Neural progenitor cell (in vitro differentiated cells): ENCODE data around the gene ASF1A. TPM values are rescaled to one million over a fixed set of nuclear protein-coding genes. Genes with fewer than 3 reads are reported as not detected.

Source experiments
- DNase-seq: peaks from one replicate; pipeline ENCODE4 v3.0.0-alpha.2; 2016; ENCODE audit warnings: low spot score
- H2AFZ ChIP-seq: fragments of 200-600 bp; sonication (generic); replicated peaks from 2 replicates; pipeline ENCODE4 v1.6.1; 2016; ENCODE audit warnings: antibody characterized with exemption
- H3F3A ChIP-seq: fragments of 200-600 bp; sonication (generic); 2 replicates; pipeline ENCODE4 v1.6.1; 2016; ENCODE audit warnings: antibody characterized with exemption, low read depth
- H3K27ac ChIP-seq: fragments of 200-600 bp; sonication (generic); 2 replicates; pipeline ENCODE4 v1.5.1; 2016; ENCODE audit warnings: mild to moderate bottlenecking
- H3K27me3 ChIP-seq: fragments of 200-600 bp; sonication (generic); 2 replicates; pipeline ENCODE4 v1.6.1; 2016; ENCODE audit warnings: mild to moderate bottlenecking, moderate library complexity
- H3K36me3 ChIP-seq: fragments of 200-600 bp; sonication (generic); 2 replicates; pipeline ENCODE4 v1.5.1; 2016
- H3K4me1 ChIP-seq: fragments of 200-600 bp; sonication (generic); 2 replicates; pipeline ENCODE4 v1.6.1; 2016; ENCODE audit warnings: mixed run types
- H3K4me2 ChIP-seq: fragments of 200-600 bp; sonication (generic); 2 replicates; pipeline ENCODE4 v1.6.1; 2016
- H3K4me3 ChIP-seq: fragments of 200-600 bp; sonication (generic); 2 replicates; pipeline ENCODE4 v1.5.1; 2016
- H3K79me2 ChIP-seq: fragments of 200-600 bp; sonication (generic); 2 replicates; pipeline ENCODE4 v1.6.1; 2016; ENCODE audit warnings: low read depth
- H3K9ac ChIP-seq: fragments of 200-600 bp; sonication (generic); 2 replicates; pipeline ENCODE4 v1.6.1; 2016
- H3K9me3 ChIP-seq: fragments of 200-600 bp; sonication (generic); 2 replicates; pipeline ENCODE4 v1.5.1; 2016; ENCODE audit warnings: low read depth
- H4K20me1 ChIP-seq: fragments of 200-600 bp; sonication (generic); 2 replicates; pipeline ENCODE4 v1.6.1; 2016; ENCODE audit warnings: low read depth
- H3K27ac Mint-ChIP-seq: 3 replicates; pipeline ENCODE4 v1.8.0; 2021; ENCODE audit warnings: mixed read lengths
- H3K27me3 Mint-ChIP-seq: 2 replicates; pipeline ENCODE4 v1.8.0; 2022; ENCODE audit warnings: low read depth, mild to moderate bottlenecking, inconsistent platforms, moderate library complexity, mixed read lengths; ENCODE audit not compliant: insufficient read depth
- H3K36me3 Mint-ChIP-seq: 3 replicates; pipeline ENCODE4 v1.8.0; 2021; ENCODE audit warnings: mixed read lengths
- H3K4me1 Mint-ChIP-seq: 3 replicates; pipeline ENCODE4 v1.8.0; 2021; ENCODE audit warnings: mixed read lengths
- H3K4me3 Mint-ChIP-seq: 3 replicates; pipeline ENCODE4 v1.8.0; 2021; ENCODE audit warnings: mild to moderate bottlenecking, moderate library complexity, mixed read lengths
- H3K9me3 Mint-ChIP-seq: 3 replicates; pipeline ENCODE4 v1.8.0; 2020; ENCODE audit warnings: mixed read lengths
- CTCF ChIP-seq: fragments of 200-600 bp; sonication (generic); IDR thresholded peaks from 2 replicates; pipeline ENCODE4 v1.5.1; 2017; ENCODE audit warnings: antibody characterized with exemption, mild to moderate bottlenecking
- EZH2 ChIP-seq: fragments of 200-600 bp; sonication (generic); IDR thresholded peaks from 2 replicates; pipeline ENCODE4 v1.6.1; 2017; ENCODE audit warnings: antibody characterized with exemption, mild to moderate bottlenecking, moderate library complexity
- EZH2phosphoT487 ChIP-seq: fragments of 200-600 bp; sonication (generic); IDR thresholded peaks from 2 replicates; pipeline ENCODE4 v1.6.1; 2017; ENCODE audit warnings: antibody characterized with exemption
- total RNA-seq: library from RNA; depleted of rRNA; stranded (reverse); fragments of >200 nt; gene quantifications from 2 replicates; pipeline ENCODE4 v1.2.3, GENCODE V29; 2015; ENCODE audit warnings: low replicate concordance

Gene ASF1A
- total RNA-seq, 1 donor from 2014 or later: 54.8 TPM

DNA sequence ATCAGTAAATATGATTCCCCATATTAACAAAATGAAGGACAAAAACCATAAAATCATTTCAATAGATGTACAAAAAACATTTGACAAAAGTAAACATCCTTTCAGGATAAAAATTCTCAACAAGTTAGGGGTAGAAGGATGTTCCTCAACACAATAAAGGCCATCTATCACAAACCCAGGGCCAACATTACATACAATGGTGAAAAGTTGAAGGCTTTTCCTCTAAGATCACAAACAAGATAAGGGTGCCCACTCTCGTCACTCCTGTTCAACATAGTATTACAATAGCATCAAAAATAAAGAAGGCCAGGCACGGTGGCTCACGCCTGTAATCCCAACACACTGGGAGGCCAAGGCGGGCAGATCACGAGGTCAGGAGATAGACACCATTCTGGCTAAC is 22.6 kb upstream of the ASF1A start:
- Histone ChIP-seq H3K27me3 (no peaks in the 10 kb centered on the region), H3K27ac (no peak overlapping the region), H3K4me2 (no peak overlapping the region), H3K4me3 (no peak overlapping the region), H3K9ac (no peak overlapping the region), H3K4me1 (no peaks in the 10 kb centered on the region), H3K9me3 (no peaks in the 10 kb centered on the region), H3K79me2 (peaks cover 10% of the 10 kb centered on the region), H4K20me1 (no peaks in the 10 kb centered on the region), H3F3A (no peaks in the 10 kb centered on the region), H3K36me3 (no peaks in the 10 kb centered on the region), H2AFZ (no peak overlapping the region)
- Mint-ChIP-seq H3K36me3 (peaks cover 8% of the 10 kb centered on the region), H3K27me3 (no peaks in the 10 kb centered on the region), H3K9me3 (peaks cover 16% of the 10 kb centered on the region), H3K4me3 (no peak overlapping the region), H3K4me1 (no peaks in the 10 kb centered on the region), H3K27ac (no peak overlapping the region)
- DNase-seq: no peak
- TF ChIP-seq CTCF (no peak), EZH2 (no peak), EZH2phosphoT487 (no peak)

DNA sequence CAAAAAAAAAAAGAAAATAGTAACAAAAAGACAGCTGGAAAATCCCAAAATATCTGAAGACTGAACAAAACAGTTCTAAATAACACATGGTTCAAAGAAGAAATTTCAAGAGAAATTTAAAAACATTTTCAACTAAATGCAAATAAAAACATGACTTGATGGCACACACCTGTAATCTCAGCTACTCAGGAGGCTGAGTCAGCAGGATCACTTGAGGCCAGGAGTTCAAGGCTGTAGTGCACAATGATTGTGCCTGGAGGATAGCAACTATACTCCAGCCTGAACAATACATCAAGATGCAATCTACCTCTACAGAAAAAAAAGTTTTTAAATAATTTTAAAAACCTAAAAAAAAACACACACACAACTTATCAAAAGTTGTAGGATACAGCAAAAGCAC is 21.6 kb upstream of the ASF1A start:
- H3K27me3 ChIP-seq: no peaks in the 10 kb centered on the region
- TF ChIP-seq CTCF (no peak), EZH2phosphoT487 (no peak), EZH2 (no peak)
- H3K27ac ChIP-seq: no peak overlapping the region
- no peaks in the 10 kb centered on the region for H3K9me3 ChIP-seq
- H3F3A ChIP-seq: no peaks in the 10 kb centered on the region
- Mint-ChIP-seq H3K27me3 (no peaks in the 10 kb centered on the region), H3K4me3 (no peak overlapping the region), H3K9me3 (peaks cover 16% of the 10 kb centered on the region), H3K27ac (no peak overlapping the region), H3K4me1 (no peaks in the 10 kb centered on the region), H3K36me3 (peaks cover 8% of the 10 kb centered on the region)
- no peaks in the 10 kb centered on the region for H4K20me1 ChIP-seq
- H3K4me3 ChIP-seq: no peak overlapping the region
- H3K36me3 ChIP-seq: no peaks in the 10 kb centered on the region
- H3K79me2 ChIP-seq: peaks cover 10% of the 10 kb centered on the region
- H3K4me2 ChIP-seq: no peak overlapping the region
- DNase-seq: no peak
- H3K9ac ChIP-seq: no peak overlapping the region
- no peaks in the 10 kb centered on the region for H3K4me1 ChIP-seq
- H2AFZ ChIP-seq: no peak overlapping the region

- H3K27ac Mint-ChIP-seq: no peak overlapping the region
- Histone ChIP-seq H2AFZ (no peak overlapping the region), H3K27me3 (no peaks in the 10 kb centered on the region), H3K4me3 (no peak overlapping the region), H3K4me1 (no peaks in the 10 kb centered on the region), H3K9me3 (no peaks in the 10 kb centered on the region), H3K9ac (no peak overlapping the region), H4K20me1 (no peaks in the 10 kb centered on the region), H3K36me3 (no peaks in the 10 kb centered on the region), H3K27ac (no peak overlapping the region), H3F3A (no peaks in the 10 kb centered on the region), H3K4me2 (no peak overlapping the region), H3K79me2 (peaks cover 10% of the 10 kb centered on the region)
- DNase-seq: no peak
- H3K4me3 Mint-ChIP-seq: no peak overlapping the region
- H3K36me3 Mint-ChIP-seq: peaks cover 8% of the 10 kb centered on the region
- TF ChIP-seq CTCF: no peak
- TF ChIP-seq EZH2: no peak
- TF ChIP-seq EZH2phosphoT487: no peak
- no peaks in the 10 kb centered on the region for H3K4me1 Mint-ChIP-seq
- peaks cover 16% of the 10 kb centered on the region for H3K9me3 Mint-ChIP-seq
- no peaks in the 10 kb centered on the region for H3K27me3 Mint-ChIP-seq
Observed at GRCh38 chr6:118872726-118873125, 21.2 kb upstream of the ASF1A start.

GRCh38 chr6:118873239-118873638 is 20.7 kb upstream of the ASF1A start:
- no peak overlapping the region for H3K27ac Mint-ChIP-seq

More at GRCh38 chr6:118873239-118873638, 20.7 kb upstream of the ASF1A start:
- DNase-seq: no peak
- no peak overlapping the region for H3K4me3 ChIP-seq
- peaks cover 10% of the 10 kb centered on the region for H3K79me2 ChIP-seq
- H2AFZ ChIP-seq: no peak overlapping the region
- H3K4me1 ChIP-seq: no peaks in the 10 kb centered on the region
- no peaks in the 10 kb centered on the region for H3K27me3 ChIP-seq
- H3K36me3 Mint-ChIP-seq: peaks cover 8% of the 10 kb centered on the region
- H3K9ac ChIP-seq: no peak overlapping the region
- no peaks in the 10 kb centered on the region for H3K9me3 ChIP-seq
- H3K4me3 Mint-ChIP-seq: no peak overlapping the region
- no peaks in the 10 kb centered on the region for H3F3A ChIP-seq
- no peaks in the 10 kb centered on the region for H3K4me1 Mint-ChIP-seq
- H3K9me3 Mint-ChIP-seq: peaks cover 16% of the 10 kb centered on the region
- no peaks in the 10 kb centered on the region for H4K20me1 ChIP-seq
- H3K36me3 ChIP-seq: no peaks in the 10 kb centered on the region
- H3K27me3 Mint-ChIP-seq: no peaks in the 10 kb centered on the region
- TF ChIP-seq CTCF (no peak), EZH2phosphoT487 (no peak), EZH2 (no peak)
- H3K4me2 ChIP-seq: no peak overlapping the region
- H3K27ac ChIP-seq: no peak overlapping the region
